Activated CD4-positive, alpha-beta T cell treated with anti-CD3 and anti-CD28 coated beads for 36 hours (primary cell): ENCODE measurements around the gene RCOR2. TPM values are rescaled to one million over a fixed set of nuclear protein-coding genes. Genes with fewer than 3 reads are reported as not detected.

ENCODE experiments used
- ATAC-seq: fragments of 200-7000 bp; cut with Tn5 transposase; one replicate; pipeline ENCODE4 v1.10.0; 2021; ENCODE audit warnings: mild to moderate bottlenecking, moderate library complexity
- CTCF ChIA-PET: fragments of 350-600 bp; sonication (Branson Sonifier 250); formaldehyde crosslinking; loops from one replicate; lab custom pipeline; 2021; ENCODE audit warnings: antibody characterized with exemption; lab: Charles Lee
- POLR2A ChIA-PET: fragments of 350-600 bp; sonication (Branson Sonifier 250); formaldehyde crosslinking; loops from one replicate; lab custom pipeline; 2021; ENCODE audit warnings: antibody characterized with exemption, inconsistent platforms; lab: Charles Lee
- DNase-seq: peaks from one replicate; pipeline ENCODE4 v3.0.0-alpha.2; 2020
- H3K27ac Mint-ChIP-seq: one replicate; pipeline ENCODE4 v1.8.0; 2021; ENCODE audit warnings: mixed read lengths
- H3K27me3 Mint-ChIP-seq: one replicate; pipeline ENCODE4 v1.8.0; 2021; ENCODE audit warnings: mixed read lengths
- H3K36me3 Mint-ChIP-seq: one replicate; pipeline ENCODE4 v1.8.0; 2021; ENCODE audit warnings: low read depth, mixed read lengths
- H3K4me1 Mint-ChIP-seq: one replicate; pipeline ENCODE4 v1.8.0; 2021; ENCODE audit warnings: mixed read lengths
- H3K4me3 Mint-ChIP-seq: one replicate; pipeline ENCODE4 v1.8.0; 2021; ENCODE audit warnings: mild to moderate bottlenecking, moderate library complexity, mixed read lengths
- H3K9me3 Mint-ChIP-seq: one replicate; pipeline ENCODE4 v1.8.0; 2021; ENCODE audit warnings: low read depth, mixed read lengths
- intact Hi-C, 2 experiments: fragments of 100-400 bp; cut with DNase I in 1 of 2; cut with micrococcal nuclease in 1 of 2; formaldehyde crosslinking; loops; one replicate each; pipeline versions ENCODE4 v1.14.2 to v1.15.1; 2022 to 2024; cut with DNase I, micrococcal nuclease
- total RNA-seq, 2 experiments: library from RNA; stranded (reverse); gene quantifications; one replicate each; pipeline ENCODE4 v1.2.3, GENCODE V29; 2021

The RCOR2 gene
- total RNA-seq, 2 experiments from 2014 or later, result 0.37 TPM

GRCh38 chr11:63942803-63943202 is 25.8 kb upstream of the RCOR2 start:
- H3K36me3 Mint-ChIP-seq, result peaks cover 6% of the 10 kb centered on the region
- no peak overlapping the region for H3K4me3 Mint-ChIP-seq
- no peak for DNase-seq
- no peaks in the 10 kb centered on the region for H3K27me3 Mint-ChIP-seq
- ChIA-PET CTCF (interaction anchor here (0.8 to 5.5 kb wide), 5 partner anchors 10 to 205 kb away, joined by 3 to 72 read pairs (median 4); partner anchors contain the start of genes MARK2 and ZFTA), POLR2A (no interaction called here)
- ATAC-seq, result no peak
- H3K27ac Mint-ChIP-seq, result no peak overlapping the region
- H3K4me1 Mint-ChIP-seq, result peaks cover 12% of the 10 kb centered on the region
- no peaks in the 10 kb centered on the region for H3K9me3 Mint-ChIP-seq
- intact Hi-C loops, result loop anchor here in 1 of 2 experiments (5.0 kb wide), 1 partner anchor 176 kb away; the partner anchor contains the start of gene ZFTA

GRCh38 chr11:63941901-63942300 is 24.9 kb upstream of the RCOR2 start:
- H3K27ac Mint-ChIP-seq, result no peak overlapping the region
- H3K9me3 Mint-ChIP-seq, result no peaks in the 10 kb centered on the region
- no peak for ATAC-seq
- no peak for DNase-seq
- ChIA-PET CTCF (interaction anchor here (0.8 to 5.5 kb wide), 4 partner anchors 11 to 206 kb away, joined by 3 to 72 read pairs (median 6); partner anchors contain the start of genes MARK2 and ZFTA), POLR2A (no interaction called here)
- H3K36me3 Mint-ChIP-seq, result peaks cover 6% of the 10 kb centered on the region
- peaks cover 16% of the 10 kb centered on the region for H3K4me1 Mint-ChIP-seq
- intact Hi-C loops, result loop anchor here in 1 of 2 experiments (5.0 kb wide), 1 partner anchor 175 kb away; the partner anchor contains the start of gene ZFTA
- no peak overlapping the region for H3K4me3 Mint-ChIP-seq
- no peaks in the 10 kb centered on the region for H3K27me3 Mint-ChIP-seq

GRCh38 chr11:63940786-63941185 is 23.8 kb upstream of the RCOR2 start:
- intact Hi-C loops, result loop anchor here in 1 of 2 experiments (5.0 kb wide), 1 partner anchor 173 kb away; the partner anchor contains the start of gene ZFTA
- ATAC-seq (no peak), DNase-seq (no peak)
- Mint-ChIP-seq H3K4me1 (peaks cover 16% of the 10 kb centered on the region), H3K27ac (no peak overlapping the region), H3K36me3 (peaks cover 2% of the 10 kb centered on the region), H3K4me3 (peak overlapping the region; percentile 83), H3K9me3 (no peaks in the 10 kb centered on the region), H3K27me3 (no peaks in the 10 kb centered on the region)
- CTCF ChIA-PET, result interaction anchor here (0.8 kb wide), 1 partner anchor 76 kb away, joined by 3 read pairs; no protein-coding TSS in a partner anchor
- POLR2A ChIA-PET, result no interaction called here

- H3K27me3 Mint-ChIP-seq, result no peaks in the 10 kb centered on the region
- CTCF ChIA-PET, result interaction anchor here (1.5 to 1.7 kb wide), 2 partner anchors 91 to 102 kb away, joined by 4 to 5 read pairs; no protein-coding TSS in a partner anchor
- DNase-seq, result peak; percentile 15
- peak overlapping the region; percentile 68 for H3K27ac Mint-ChIP-seq
- peak overlapping the region; percentile 83 for H3K4me3 Mint-ChIP-seq
- POLR2A ChIA-PET, result no interaction called here
- intact Hi-C loops, result loop anchor here (2.0 kb wide), 5 partner anchors 101 to 301 kb away; partner anchors contain the start of genes FKBP2 (in 1 of the 2), MACROD1 (in 1 of the 2), MARK2 (in 1 of the 2) and RTN3 (in 1 of the 2)
- H3K9me3 Mint-ChIP-seq, result no peaks in the 10 kb centered on the region
- peaks cover 2% of the 10 kb centered on the region for H3K36me3 Mint-ChIP-seq
- ATAC-seq, result no peak
- peaks cover 16% of the 10 kb centered on the region for H3K4me1 Mint-ChIP-seq
Observed at GRCh38 chr11:63939397-63939891, 22.5 kb upstream of the RCOR2 start.

- CTCF ChIA-PET, result interaction anchor here (1.5 to 1.7 kb wide), 2 partner anchors 91 to 102 kb away, joined by 4 to 5 read pairs; no protein-coding TSS in a partner anchor
- peak within 1 kb of the TSS; percentile 87 for H3K27ac Mint-ChIP-seq
- POLR2A ChIA-PET, result no interaction called here
- DNase-seq (peak; percentile 97), ATAC-seq (peak; percentile 93)
- peaks cover 16% of the 10 kb centered on the region for H3K4me1 Mint-ChIP-seq
- H3K27me3 Mint-ChIP-seq, result no peaks in the 10 kb centered on the region
- peaks cover 2% of the 10 kb centered on the region for H3K36me3 Mint-ChIP-seq
- intact Hi-C loops, result loop anchor here (1.0 to 2.0 kb wide), 17 partner anchors 21 to 367 kb away; partner anchors contain the start of genes COX8A (in 2 of the 2), ESRRA (in 1 of the 2), FKBP2 (in 1 of the 2) and GPR137 (in 1 of the 2)
- no peaks in the 10 kb centered on the region for H3K9me3 Mint-ChIP-seq
- peak within 1 kb of the TSS; percentile 83 for H3K4me3 Mint-ChIP-seq
Observed at GRCh38 chr11:63938479-63939396, 21.8 kb upstream of the RCOR2 start, which contains the start of gene NAA40. Gene NAA40, plus strand, starts transcription at chr11:63939002. Its CDS starts 95 bp downstream, at chr11:63939097.

- intact Hi-C loops, result loop anchor here (1.0 to 2.0 kb wide), 17 partner anchors 21 to 367 kb away; partner anchors contain the start of genes COX8A (in 2 of the 2), ESRRA (in 1 of the 2), FKBP2 (in 1 of the 2) and GPR137 (in 1 of the 2)
- peak; percentile 38 for DNase-seq
Observed at GRCh38 chr11:63937713-63938478, 20.9 kb upstream of the RCOR2 start.

GRCh38 chr11:63933459-63933858 is 16.5 kb upstream of the RCOR2 start:
- intact Hi-C loops, result no loop called here
- ChIA-PET CTCF (no interaction called here), POLR2A (no interaction called here)
- DNase-seq (no peak), ATAC-seq (no peak)
- H3K4me3 Mint-ChIP-seq, result no peak overlapping the region
- H3K9me3 Mint-ChIP-seq, result no peaks in the 10 kb centered on the region
- H3K36me3 Mint-ChIP-seq, result no peaks in the 10 kb centered on the region
- H3K27ac Mint-ChIP-seq, result no peak overlapping the region
- H3K4me1 Mint-ChIP-seq, result peaks cover 9% of the 10 kb centered on the region
- H3K27me3 Mint-ChIP-seq, result no peaks in the 10 kb centered on the region

More at GRCh38 chr11:63937713-63938478, 20.9 kb upstream of the RCOR2 start:
- H3K9me3 Mint-ChIP-seq, result no peaks in the 10 kb centered on the region
- H3K36me3 Mint-ChIP-seq, result peaks cover 2% of the 10 kb centered on the region
- H3K27me3 Mint-ChIP-seq, result no peaks in the 10 kb centered on the region
- peak overlapping the region; percentile 87 for H3K27ac Mint-ChIP-seq
- H3K4me3 Mint-ChIP-seq, result peak overlapping the region; percentile 83
- peaks cover 16% of the 10 kb centered on the region for H3K4me1 Mint-ChIP-seq
- POLR2A ChIA-PET, result no interaction called here
- CTCF ChIA-PET, result interaction anchor here (0.6 to 1.5 kb wide), 3 partner anchors 85 to 214 kb away, joined by 3 to 5 read pairs (median 3); no protein-coding TSS in a partner anchor
- peak; percentile 14 for ATAC-seq

- H3K27ac Mint-ChIP-seq, result no peak overlapping the region
- no peaks in the 10 kb centered on the region for H3K27me3 Mint-ChIP-seq
- H3K36me3 Mint-ChIP-seq, result no peaks in the 10 kb centered on the region
- DNase-seq (no peak), ATAC-seq (no peak)
- no peak overlapping the region for H3K4me3 Mint-ChIP-seq
- H3K4me1 Mint-ChIP-seq, result no peaks in the 10 kb centered on the region
- CTCF ChIA-PET, result no interaction called here
- intact Hi-C loops, result no loop called here
- POLR2A ChIA-PET, result no interaction called here
- no peaks in the 10 kb centered on the region for H3K9me3 Mint-ChIP-seq
Observed at GRCh38 chr11:63931876-63932275, 14.9 kb upstream of the RCOR2 start.

GRCh38 chr11:63931045-63931444 is 14.1 kb upstream of the RCOR2 start:
- Mint-ChIP-seq H3K4me3 (no peak overlapping the region), H3K9me3 (no peaks in the 10 kb centered on the region), H3K27ac (no peak overlapping the region), H3K27me3 (no peaks in the 10 kb centered on the region), H3K4me1 (no peaks in the 10 kb centered on the region), H3K36me3 (no peaks in the 10 kb centered on the region)
- ATAC-seq (no peak), DNase-seq (no peak)
- intact Hi-C loops, result no loop called here
- CTCF ChIA-PET, result interaction anchor here (1.9 kb wide), 1 partner anchor 15 kb away, joined by 4 read pairs; no protein-coding TSS in a partner anchor
- POLR2A ChIA-PET, result no interaction called here

GRCh38 chr11:63929616-63930015 is 12.7 kb upstream of the RCOR2 start:
- DNase-seq (no peak), ATAC-seq (no peak)
- ChIA-PET CTCF (interaction anchor here (0.5 to 1.9 kb wide), 2 partner anchors 8 to 16 kb away, joined by 3 to 4 read pairs; no protein-coding TSS in a partner anchor), POLR2A (no interaction called here)
- Mint-ChIP-seq H3K4me3 (no peak overlapping the region), H3K27me3 (no peaks in the 10 kb centered on the region), H3K36me3 (no peaks in the 10 kb centered on the region), H3K4me1 (no peaks in the 10 kb centered on the region), H3K27ac (no peak overlapping the region), H3K9me3 (no peaks in the 10 kb centered on the region)
- intact Hi-C loops, result no loop called here
